NB4 (cell line): ENCODE results near the gene SPOCK2.
A peak's percentile ranks its signal among the peaks of the same experiment; 100 is the strongest.
"Not testable (repeated sequence)": the region's sequence is repeated elsewhere in the genome, so short reads cannot be mapped to it uniquely, and the experiment has no call there.

Experiments used
- DNase-seq: peaks from one replicate; pipeline ENCODE4 v3.0.0; 2010; ENCODE audit warnings: low read depth
- H3K4me3 ChIP-seq: one replicate; pipeline ENCODE4 v1.5.1; 2011; ENCODE audit warnings: mild to moderate bottlenecking, low read depth, low read length, moderate library complexity
- CTCF ChIP-seq: IDR thresholded peaks from one replicate; pipeline ENCODE4 v1.5.1; 2012; ENCODE audit warnings: low read depth, low read length
- MYC ChIP-seq: IDR thresholded peaks from 2 replicates; pipeline ENCODE4 v1.6.1; 2011; ENCODE audit warnings: low read depth, low read length
- POLR2A ChIP-seq: IDR thresholded peaks from 2 replicates; pipeline ENCODE4 v1.6.1; 2011; ENCODE audit warnings: mild to moderate bottlenecking; ENCODE audit not compliant: insufficient read length; ENCODE audit errors: extremely low read depth
- TF ChIP-seq, protein P1 (sequence below): IDR thresholded peaks from 2 replicates; pipeline ENCODE4 v1.6.1; 2011; ENCODE audit warnings: low read depth, low read length

SPOCK2 gene, protein sequence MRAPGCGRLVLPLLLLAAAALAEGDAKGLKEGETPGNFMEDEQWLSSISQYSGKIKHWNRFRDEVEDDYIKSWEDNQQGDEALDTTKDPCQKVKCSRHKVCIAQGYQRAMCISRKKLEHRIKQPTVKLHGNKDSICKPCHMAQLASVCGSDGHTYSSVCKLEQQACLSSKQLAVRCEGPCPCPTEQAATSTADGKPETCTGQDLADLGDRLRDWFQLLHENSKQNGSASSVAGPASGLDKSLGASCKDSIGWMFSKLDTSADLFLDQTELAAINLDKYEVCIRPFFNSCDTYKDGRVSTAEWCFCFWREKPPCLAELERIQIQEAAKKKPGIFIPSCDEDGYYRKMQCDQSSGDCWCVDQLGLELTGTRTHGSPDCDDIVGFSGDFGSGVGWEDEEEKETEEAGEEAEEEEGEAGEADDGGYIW

DNA sequence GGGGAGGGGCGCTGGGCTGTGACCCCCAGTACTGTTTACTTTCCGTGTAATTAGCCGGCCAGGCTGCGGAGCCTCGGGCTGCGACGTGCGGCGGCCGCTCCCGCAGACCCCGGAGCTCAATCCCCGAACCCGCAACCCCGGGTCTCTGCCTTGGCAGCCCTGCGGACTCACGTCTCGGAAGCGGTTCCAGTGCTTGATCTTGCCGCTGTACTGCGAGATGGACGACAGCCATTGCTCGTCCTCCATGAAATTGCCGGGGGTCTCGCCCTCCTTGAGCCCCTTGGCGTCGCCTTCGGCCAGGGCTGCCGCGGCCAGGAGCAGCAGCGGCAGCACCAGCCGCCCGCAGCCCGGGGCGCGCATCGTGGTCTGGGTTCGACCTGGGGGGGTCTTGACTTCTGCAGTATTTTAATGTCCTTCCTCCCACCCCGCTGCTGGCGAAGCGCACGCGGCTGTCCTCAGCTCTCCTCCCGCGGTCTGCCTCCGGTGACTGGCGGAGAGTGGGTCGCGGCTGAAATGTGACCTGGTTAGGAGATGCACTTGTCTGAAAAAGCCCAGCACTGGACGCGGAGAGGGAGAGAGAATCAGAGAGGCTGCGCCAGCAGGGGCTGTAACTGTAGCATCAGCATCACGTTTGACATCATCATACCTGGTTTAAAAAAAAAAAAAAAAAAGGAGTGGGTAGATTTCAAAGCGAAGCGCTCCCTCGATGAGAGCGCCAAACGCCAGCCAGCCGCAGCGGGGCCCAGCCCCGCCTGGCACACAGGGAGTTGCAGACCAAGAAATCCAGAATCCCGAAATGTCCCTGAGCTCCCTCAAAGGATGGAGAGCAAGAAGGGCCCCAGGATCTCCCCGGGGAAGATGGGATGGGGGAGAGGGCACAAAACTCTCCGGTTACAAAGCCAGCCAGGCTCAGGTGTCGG, at the start of gene SPOCK2:
TSS of gene SPOCK2 (minus strand) at position 583 of the 920 bp plus-strand sequence. CDS start at position 360, 223 bp downstream.
- H3K4me3 ChIP-seq = peak within 1 kb of the TSS; percentile 26
- TF ChIP-seq CTCF (no peak), POLR2A (no peak), MYC (no peak)
- TF ChIP-seq, protein P1, sequence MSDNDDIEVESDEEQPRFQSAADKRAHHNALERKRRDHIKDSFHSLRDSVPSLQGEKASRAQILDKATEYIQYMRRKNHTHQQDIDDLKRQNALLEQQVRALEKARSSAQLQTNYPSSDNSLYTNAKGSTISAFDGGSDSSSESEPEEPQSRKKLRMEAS = no peak
- DNase-seq = peak; percentile 44

- TF ChIP-seq POLR2A (no peak), CTCF (no peak), MYC (no peak)
- TF ChIP-seq, protein P1 = no peak
- H3K4me3 ChIP-seq = no peak overlapping the region
- no peak for DNase-seq
Measured at GRCh38 chr10:72137583-72137982, 49.2 kb upstream of the SPOCK2 start.

- not testable (repeated sequence) for H3K4me3 ChIP-seq, DNase-seq
Measured at GRCh38 chr10:72136225-72136624, 47.9 kb upstream of the SPOCK2 start.

DNA sequence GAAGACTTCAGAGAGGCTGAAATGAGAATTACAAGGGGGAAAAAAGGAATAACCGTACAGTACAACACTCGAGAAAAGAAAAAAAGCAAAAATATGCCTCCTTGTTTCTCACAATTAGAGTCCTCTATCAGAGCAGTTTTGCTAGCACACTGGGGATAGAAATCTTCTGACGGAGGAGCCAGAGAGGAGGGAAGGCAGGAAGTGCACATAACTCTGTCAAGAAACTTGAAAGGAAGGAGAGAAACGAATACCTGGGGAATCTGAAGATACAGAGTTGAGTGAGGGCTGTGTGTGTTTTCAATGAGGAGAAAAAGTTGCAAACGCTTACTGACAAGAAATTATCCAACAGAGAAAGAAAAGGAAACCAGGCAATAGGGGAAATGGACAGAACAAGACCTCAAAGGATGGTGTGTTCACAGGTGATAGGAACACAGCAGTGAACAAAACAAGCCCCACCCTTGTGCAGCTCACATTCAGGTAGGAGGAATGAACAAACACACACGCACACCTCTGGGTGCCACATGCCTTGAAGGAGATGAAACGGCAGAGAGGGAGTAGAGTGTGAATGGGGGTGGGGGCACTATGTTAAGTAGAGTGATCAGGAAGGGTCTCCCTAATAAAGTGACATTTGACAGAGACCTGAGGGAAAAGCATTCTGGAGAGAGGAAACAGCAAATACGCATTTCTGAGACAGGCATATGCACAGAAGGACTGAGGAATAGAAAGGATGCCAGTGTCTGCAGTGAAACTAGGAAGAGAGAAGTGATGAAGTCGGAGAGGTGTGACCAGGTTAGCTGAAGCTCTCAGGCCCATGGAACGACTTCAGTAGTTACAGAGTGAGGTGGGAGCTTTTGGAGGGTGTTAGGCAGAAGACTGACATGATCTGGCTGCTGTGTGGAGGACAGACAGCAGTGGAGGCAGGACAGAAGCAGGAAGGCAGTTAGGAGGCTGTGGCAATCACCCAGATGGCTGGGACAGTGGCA, 46.7 kb upstream of the SPOCK2 start:
- no peak for TF ChIP-seq POLR2A
- no peak for DNase-seq
- H3K4me3 ChIP-seq = no peak overlapping the region

DNA sequence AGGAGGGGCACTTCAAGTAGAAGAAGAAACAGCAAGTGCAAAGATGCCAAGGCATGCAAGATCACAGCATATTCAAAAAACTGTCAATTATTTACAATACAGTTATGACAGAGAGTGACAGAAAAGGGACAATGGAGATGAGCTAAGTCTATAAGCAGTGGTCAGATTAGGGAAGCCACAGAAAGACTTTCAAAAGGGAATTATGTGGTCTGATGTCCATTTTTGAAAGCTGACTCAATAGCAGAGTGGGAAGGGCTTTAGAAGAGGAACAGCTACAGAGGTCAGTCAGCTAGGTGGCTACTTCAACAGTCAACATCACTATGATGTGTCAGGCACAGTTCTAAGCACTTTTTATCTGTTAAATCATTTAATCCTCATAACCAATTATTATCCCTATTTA, 45.2 kb upstream of the SPOCK2 start:
- peak; percentile 60 for DNase-seq
- no peak overlapping the region for H3K4me3 ChIP-seq
- TF ChIP-seq, protein P1 = no peak
- TF ChIP-seq POLR2A (no peak), MYC (no peak), CTCF (no peak)

DNA sequence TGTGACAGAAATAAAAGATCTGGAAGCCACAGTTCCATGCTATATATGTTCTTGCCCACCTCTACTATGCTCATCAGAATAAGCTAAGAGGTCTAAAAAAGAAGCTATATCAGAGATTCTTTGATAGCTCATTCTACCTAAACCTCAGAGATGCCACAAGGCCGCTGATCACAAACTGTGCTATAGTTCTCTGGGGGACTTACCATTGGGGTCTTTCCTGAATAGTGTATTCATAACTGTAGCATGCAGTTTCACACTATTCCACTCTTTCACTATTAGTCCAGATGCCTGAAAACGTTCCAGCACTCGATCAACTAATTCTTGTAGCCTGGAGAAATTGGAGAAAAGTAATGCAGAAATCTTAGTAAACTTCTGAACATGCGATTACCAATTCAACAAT, 44.5 kb upstream of the SPOCK2 start:
- DNase-seq = no peak
- TF ChIP-seq, protein P1 = no peak
- no peak for TF ChIP-seq MYC
- H3K4me3 ChIP-seq = no peak overlapping the region
